SK-MEL-5 (cell line): ENCODE measurements around the gene AGBL3. TPM values are rescaled to one million over a fixed set of nuclear protein-coding genes. Genes with fewer than 3 reads are reported as not detected.
A peak's percentile ranks its signal among the peaks of the same experiment; 100 is the strongest.
"Not testable (repeated sequence)": the region's sequence is repeated elsewhere in the genome, so short reads cannot be mapped to it uniquely, and the experiment has no call there.

Experiments used
- DNase-seq: peaks from one replicate; pipeline ENCODE4 v3.0.0-alpha.2; 2016; ENCODE audit warnings: low read depth, low spot score
- in situ Hi-C: cut with HindIII; loops from 2 replicates; pipeline ENCODE4 v1.10.0; 2016; ENCODE audit warnings: low sequenced_read_pairs, high pct_unique_total_duplicates, low pct_unique_long_range_greater_than_20kb
- total RNA-seq: library from RNA; depleted of rRNA; stranded (reverse); fragments of >200 nt; shearing (Covaris generic); gene quantifications from 2 replicates; pipeline ENCODE4 v1.2.3, GENCODE V29; 2014

The AGBL3 gene
- total RNA-seq, 1 experiment from 2014 or later: 0.90 TPM

DNA sequence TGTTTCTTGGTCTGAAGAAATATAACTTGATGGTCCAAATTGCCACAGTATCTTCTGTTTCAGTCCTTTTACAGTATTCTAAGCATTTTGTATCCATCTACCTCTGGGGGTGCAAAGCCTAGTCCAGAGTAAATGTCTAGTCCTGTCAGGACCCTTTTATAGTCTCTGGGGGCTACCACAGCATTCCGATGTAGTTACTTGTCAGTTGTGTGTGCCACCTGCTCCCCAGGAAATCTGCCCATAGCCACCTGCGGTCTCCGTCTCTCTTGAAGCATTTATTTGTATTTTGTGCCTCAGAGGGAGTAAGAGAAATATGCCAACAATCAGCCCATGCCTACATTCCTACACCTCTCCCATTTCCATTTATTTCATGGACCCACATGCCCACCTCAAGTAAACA, 12.8 kb downstream of the AGBL3 start:
- in situ Hi-C loops: no loop called here
- DNase-seq: no peak

DNA sequence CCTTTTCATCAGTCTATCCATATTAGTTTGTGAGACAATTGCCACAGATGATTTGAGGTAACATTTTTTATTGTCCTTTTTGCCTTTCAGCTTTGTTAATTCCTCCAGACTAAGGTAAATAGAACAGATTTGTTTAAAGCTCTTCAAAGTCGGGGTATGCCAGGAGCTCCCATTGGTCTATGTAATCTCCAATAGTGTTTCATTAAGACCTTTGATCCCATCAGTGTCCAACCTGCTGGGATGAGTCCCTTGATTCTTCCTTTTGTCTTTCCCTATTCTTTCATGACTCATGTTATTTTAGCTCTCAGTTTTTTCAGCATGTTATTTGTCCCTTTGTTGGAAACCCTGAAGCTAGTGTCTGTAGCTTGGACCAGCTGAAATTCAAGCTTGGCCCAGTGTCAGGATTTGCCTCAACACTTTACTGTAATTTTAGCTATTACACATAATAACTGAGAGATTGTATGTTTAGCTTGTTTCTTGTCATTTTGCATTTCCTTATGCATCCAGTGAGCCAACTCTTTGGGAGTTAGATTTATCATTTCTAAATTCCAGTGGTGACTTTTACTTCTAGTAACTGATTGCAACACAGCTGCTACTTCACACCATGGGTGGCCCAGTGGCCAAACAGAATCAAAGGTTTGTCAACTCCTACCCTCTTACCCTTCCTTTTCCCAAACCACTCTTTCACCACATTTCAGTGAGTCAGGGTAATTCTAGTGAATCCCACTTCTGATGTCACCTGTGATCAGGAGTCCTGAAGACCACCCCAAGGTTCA, 15.3 kb downstream of the AGBL3 start:
- no peak for DNase-seq
- in situ Hi-C loops: no loop called here

DNA sequence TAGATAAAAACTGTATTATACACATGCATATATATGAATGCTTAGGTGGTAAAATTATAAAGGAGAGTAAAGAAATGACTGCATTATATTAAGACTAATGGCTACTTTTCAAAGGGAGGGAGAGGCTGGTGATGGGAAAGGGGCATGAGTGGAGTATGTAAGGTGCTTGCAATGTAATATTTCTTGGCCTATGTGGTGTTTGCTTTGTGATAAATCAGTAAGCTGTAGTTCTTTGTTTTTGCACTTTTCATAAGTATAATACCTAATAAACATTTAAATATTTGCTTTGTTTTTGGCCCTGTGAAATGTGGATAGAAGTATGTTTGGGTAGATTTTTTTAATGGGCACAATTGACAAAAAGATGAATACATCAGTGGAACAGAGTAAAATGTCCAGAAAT, 25.9 kb downstream of the AGBL3 start:
- in situ Hi-C loops: no loop called here

DNA sequence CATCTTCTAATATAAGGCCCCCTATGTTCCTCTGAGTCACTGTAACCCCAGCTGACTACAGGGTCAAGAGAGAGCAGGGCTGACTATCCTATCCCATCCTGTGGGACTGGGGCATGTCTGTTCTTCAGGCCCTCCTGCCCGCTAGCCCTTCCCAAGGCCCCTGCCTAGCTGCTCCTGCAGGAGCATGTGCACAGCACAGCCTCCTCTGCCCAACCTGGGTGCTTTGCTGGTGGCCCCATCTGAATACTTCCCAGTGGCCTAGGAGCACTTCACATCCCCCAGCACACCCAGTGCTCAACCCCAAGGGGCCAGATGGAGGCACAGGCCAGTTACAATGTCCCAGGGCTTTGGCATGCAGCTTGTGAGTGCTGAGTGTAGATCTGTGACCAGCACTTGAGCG, 37.3 kb downstream of the AGBL3 start:
- in situ Hi-C loops: no loop called here
- no peak for DNase-seq

More for the DNA sequence above, 25.9 kb downstream of the AGBL3 start:
- no peak for DNase-seq

DNA sequence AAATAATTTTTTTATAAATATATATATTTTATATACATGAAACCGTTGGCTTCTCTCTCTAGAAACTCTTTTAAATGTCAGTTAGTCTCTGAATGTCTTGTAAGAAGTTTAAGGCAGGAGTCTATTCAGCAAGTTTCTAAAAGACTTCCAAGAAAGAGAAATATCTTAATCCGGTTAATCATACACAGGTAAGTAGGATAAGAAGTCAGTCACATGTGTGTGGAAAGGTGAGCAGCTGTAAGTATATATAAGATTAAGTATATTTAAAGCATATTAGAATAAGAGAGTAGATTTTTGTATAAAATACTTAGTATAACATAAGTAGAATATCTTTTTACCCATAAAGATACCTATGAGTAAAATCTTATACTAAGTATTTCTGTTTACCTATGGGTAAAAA, 48.9 kb downstream of the AGBL3 start:
- no peak for DNase-seq
- in situ Hi-C loops: no loop called here

DNA sequence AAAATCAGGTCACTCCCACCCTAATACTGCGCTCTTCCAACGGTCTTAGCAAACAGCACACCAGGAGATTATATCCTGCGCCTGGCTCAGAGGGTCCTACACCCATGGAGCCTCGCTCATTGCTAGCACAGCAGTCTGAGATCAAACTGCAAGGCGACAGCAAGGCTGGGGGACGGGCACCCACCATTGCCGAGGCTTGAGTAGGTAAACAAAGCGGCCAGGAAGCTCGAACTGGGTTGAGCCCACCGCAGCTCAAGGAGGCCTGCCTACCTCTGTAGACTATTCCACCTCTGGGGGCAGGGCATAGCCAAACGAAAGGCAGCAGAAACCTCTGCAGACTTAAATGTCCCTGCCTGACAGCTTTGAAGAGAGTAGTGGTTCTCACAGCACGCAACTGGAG, 80.7 kb downstream of the AGBL3 start:
- DNase-seq, in situ Hi-C loops: not testable (repeated sequence)

DNA sequence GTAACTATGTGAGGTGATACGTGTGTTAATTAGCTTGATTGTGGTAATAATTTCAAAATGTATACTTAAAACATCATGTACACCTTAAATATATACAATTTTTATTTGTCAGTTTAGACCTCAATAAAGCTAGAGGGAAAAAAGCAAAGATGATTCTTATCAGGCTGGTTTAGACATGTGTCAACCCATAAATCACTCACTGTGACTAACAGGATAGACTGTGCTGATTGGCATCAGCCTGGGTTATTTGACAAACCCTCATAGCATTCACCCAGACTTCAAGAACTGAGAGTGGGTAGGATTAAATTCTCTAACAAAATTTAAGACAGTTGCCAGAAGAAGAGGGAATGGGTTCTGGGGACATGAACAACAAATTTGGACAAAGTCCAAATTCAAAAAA, 87.8 kb downstream of the AGBL3 start:
- in situ Hi-C loops: no loop called here
- no peak for DNase-seq

DNA sequence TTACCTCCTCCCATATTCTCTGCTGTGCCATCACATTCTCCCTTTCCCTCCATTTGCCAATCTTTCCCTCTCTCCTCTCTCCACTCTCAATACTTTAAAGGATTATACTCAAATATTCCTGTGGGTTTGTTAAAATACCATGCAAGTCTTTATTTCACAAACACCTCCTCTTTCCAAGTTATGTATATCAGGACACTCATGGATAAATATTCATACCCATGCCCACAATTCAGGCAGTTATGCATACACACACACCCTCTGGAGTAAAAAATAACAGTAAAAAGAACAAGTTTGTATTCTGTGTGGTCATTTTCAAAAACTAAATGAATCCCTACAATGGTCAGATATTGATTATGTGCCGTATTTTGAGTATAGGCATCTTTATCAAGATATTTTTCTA, 88.2 kb downstream of the AGBL3 start:
- no peak for DNase-seq
- in situ Hi-C loops: no loop called here

DNA sequence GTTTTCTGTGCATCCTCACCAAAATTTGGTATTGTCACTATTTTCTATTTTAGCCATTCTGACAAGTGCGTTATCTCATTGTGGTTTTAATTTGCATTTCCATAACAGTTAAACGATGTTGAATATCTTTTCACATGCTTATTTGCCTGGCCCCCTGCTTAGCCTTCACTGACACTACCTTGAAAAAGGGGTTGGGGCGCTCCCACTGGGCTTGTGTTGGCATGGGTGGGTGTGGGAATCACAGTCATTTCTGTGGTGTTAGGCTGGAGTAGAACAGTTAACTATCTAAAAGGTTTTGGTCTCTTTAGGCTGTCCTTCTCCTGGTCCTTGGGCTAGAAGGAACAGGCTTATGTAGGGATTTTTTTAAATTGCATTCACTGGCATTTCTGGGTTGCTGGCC, 89.4 kb downstream of the AGBL3 start:
- DNase-seq: no peak
- in situ Hi-C loops: no loop called here

DNA sequence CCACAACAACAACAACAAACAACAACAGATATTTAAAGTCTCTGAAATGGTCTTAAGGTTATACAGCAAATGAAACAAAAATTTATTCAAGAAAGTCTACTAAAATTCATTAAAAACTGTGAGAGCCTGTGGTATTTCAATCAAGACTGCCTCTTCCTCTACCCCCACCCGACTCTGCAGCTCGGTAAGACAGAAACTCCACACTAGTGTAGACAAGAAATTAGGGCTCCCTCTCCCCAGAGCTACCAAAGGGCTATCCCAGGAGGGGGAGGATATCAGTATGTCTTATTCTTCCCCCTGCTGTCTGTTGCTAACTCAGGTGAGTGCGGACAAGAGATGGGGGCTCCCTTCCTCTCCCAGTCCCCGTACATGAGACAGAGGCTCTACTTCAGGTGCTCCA, 90.6 kb downstream of the AGBL3 start:
- in situ Hi-C loops: no loop called here
- DNase-seq: no peak

DNA sequence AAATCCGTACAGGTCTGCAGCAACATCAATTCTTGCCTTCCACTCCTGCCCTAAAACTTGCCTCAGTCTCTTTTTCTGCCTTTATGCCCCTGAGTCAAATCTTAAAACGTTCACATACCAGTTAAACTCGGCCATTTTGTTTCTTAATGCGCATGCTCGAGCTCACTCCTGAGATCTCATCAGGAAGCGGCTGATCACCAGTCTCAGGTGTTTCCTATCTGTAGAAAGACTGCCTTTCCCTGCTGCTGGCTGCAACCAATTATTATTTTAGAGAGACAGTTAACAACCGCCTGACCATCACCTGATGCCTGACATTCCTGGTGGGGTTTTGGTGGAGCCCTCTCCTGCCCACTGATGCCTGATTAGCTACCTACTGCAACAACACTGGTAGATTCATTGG, 91.3 kb downstream of the AGBL3 start:
- in situ Hi-C loops: no loop called here

DNA sequence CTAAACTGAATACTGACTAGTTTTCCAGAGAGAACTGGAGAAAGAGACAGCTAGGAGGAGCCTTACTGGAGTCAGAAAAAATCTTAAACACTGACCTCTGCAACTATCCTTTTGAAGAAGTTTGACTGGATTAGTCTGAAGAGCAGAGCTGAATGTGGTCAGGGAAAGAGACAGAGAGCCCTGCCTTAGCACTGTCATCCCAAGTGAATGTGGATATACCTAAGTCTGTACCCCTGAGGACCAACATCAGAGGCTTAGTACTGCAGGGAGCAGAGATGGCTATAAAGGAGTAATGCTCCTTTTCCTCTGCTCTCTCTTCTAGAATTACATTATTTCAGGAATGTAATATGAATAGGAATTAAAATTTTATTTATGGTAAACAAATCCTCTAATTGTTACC, 91.7 kb downstream of the AGBL3 start:
- in situ Hi-C loops: no loop called here

More for the DNA sequence above, 91.3 kb downstream of the AGBL3 start:
- DNase-seq: no peak

DNA sequence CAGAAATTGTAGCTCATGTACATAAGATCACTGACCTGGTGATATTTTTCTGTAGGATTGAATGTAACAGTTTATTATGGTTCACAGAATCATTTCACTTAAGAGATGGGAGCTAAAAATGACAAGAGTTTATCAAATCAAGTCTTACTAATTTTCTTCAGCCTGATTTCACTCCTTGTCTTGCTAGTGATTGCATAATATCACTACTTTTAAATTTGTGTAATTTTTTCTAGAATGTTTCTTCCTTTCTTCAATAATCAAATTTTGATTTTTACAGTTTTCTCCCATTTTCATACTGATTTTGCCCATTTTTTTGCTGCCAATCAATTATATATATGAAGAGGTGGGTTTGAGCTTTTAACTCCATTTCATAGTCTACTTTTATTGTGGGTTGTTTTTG, 92.8 kb downstream of the AGBL3 start:
- in situ Hi-C loops: no loop called here
- DNase-seq: no peak

More for the DNA sequence above, 91.7 kb downstream of the AGBL3 start:
- no peak for DNase-seq

DNA sequence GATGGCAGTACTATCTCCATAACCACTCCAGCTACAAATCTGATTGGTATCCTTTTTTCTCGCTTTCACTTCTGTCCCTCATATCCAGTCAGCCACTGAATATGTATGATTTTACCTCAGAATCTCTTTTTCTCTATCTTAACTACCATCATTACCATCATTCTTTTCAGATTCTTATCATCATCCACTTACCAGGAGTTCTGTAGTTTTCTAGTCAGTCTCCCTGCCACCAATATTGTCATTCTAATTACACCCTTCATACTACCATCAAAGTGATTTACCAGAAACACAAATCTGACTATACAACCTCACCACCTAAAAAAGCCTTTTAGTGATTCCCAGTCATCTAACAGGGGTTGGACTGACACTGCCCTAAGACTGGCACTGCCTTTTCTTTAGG, 96.7 kb downstream of the AGBL3 start:
- DNase-seq: no peak
- in situ Hi-C loops: no loop called here

DNA sequence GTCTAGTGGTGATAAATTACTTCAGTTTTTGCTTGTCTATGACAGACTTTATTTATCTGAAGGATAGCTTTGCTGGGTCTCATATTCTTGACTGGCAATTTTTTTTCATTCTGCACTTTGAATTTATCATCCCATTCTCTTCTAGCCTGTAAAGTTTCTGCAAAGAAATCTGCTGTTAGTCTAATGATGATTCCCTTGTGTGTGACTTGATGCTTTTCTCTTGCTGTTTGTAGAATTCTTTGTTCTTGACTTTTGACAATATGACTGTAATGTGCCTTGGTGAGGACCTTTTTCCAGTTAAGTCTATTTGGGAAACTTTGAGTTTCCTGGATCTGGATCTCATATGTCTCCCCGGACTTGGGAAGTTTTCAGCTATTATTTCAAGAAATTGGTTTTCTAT, 102.3 kb downstream of the AGBL3 start:
- in situ Hi-C loops: no loop called here

DNA sequence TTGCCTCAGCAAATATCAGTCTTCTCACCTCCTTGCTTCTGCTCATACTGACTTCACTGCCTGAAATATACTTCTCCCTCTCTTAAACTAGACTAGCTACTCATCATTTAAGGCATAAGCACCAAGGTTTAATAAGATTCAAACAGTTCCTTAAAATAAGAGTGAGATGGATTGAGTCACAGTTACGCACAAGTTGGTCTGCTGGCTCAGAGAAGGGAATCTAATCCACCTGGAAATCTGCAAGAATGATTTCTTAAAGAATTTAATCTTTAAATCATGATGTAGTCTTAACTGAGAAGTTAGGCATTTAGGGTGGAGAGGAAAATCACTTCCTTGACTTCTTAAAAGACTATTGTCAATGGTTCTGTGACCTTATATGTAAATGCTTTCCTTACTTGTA, 105.4 kb downstream of the AGBL3 start:
- no peak for DNase-seq
- in situ Hi-C loops: no loop called here

More for the DNA sequence above, 102.3 kb downstream of the AGBL3 start:
- DNase-seq: no peak

DNA sequence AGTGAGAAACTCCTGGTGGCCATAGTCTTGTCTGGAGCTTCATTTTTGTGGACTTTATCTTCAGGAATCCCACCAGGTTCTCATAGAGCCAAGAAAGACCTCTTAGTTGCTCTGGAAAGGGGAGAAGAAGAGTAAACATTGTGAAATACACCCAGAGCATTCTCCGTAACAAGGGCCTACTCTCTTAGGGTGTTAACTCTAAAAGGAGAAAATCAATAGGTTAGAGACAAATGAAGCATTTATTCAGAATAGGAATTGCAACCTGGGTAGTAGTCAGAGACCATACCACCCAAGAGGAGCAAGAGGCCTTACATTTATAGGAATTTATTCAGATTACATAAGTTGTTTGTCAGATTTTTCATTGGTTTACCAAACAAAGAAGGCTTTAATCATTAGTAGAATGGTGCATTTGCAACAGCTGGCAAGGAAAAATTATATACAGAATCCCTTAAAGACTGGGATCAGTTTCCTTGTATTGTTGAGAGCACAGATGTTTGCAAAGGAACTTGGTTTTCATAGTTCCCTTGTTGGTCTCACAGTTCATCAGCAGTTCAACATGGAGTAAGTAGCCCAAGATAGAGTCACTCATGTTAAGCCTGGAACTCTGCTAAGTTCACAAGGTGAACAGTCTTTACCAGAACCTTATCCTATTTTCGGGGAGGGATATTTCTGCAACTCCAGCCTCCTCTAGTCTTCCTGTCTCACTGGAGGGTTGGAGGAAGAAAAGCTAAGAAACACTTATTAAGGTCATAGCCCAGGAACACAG, 108.3 kb downstream of the AGBL3 start:
- in situ Hi-C loops: no loop called here
- DNase-seq: no peak

DNA sequence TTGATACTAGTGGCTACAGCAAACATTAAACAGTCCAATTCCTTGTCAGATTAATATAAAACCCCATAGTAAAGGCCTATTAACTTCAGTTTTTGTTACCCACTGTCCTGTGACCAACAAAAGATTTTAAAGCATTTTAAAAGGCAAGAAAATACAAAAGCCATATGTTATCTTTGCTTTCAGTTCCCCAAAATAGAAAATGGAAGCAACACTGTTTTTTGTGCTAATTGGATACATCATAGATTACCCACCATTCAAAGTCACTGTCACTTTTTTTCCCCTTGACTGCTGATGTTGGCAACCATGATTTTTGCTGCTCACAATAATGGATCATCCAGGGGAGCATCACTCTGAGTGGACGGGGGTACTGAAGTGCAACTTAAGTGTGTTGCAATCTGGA, 109.1 kb downstream of the AGBL3 start:
- DNase-seq: no peak
- in situ Hi-C loops: no loop called here

DNA sequence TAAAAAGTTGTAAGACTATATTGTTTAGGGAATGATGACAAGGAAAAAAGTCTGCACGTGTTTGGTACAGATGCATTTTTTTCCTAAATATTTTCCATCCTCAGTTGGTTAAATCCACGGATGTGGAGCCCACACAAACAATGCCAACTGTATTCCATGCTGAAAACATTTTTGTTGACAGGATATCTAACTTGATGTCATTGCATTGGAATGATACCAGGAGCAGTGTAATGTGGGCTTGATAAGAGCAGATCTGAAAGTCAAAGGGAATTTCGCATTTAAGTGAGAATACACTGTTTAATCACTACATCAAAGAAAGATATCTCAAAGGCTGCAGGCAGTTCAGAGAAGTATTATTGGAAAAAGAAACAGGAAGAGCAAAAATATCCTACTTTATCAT, 112.1 kb downstream of the AGBL3 start:
- DNase-seq: peak; percentile 33
- in situ Hi-C loops: no loop called here
